T47D (cell line): ENCODE results near the gene FHIT.
"Not testable (repeated sequence)": the region's sequence is repeated elsewhere in the genome, so short reads cannot be mapped to it uniquely, and the experiment has no call there.

ENCODE experiments used
- DNase-seq, 2 experiments: peaks; one replicate each; pipeline versions ENCODE4 v3.0.0 to v3.0.0-alpha.2; 2011 to 2012; ENCODE audit warnings: low read depth in 1 of 2, low spot score in 1 of 2
- JUND ChIP-seq: IDR thresholded peaks from 2 replicates; pipeline ENCODE4 v1.6.1; 2012; ENCODE audit warnings: low read depth
- in situ Hi-C: cut with HindIII; loops from 2 replicates; pipeline ENCODE4 v1.10.0; 2016; ENCODE audit warnings: low sequenced_read_pairs, low pct_unique_long_range_greater_than_20kb

The FHIT gene

DNA sequence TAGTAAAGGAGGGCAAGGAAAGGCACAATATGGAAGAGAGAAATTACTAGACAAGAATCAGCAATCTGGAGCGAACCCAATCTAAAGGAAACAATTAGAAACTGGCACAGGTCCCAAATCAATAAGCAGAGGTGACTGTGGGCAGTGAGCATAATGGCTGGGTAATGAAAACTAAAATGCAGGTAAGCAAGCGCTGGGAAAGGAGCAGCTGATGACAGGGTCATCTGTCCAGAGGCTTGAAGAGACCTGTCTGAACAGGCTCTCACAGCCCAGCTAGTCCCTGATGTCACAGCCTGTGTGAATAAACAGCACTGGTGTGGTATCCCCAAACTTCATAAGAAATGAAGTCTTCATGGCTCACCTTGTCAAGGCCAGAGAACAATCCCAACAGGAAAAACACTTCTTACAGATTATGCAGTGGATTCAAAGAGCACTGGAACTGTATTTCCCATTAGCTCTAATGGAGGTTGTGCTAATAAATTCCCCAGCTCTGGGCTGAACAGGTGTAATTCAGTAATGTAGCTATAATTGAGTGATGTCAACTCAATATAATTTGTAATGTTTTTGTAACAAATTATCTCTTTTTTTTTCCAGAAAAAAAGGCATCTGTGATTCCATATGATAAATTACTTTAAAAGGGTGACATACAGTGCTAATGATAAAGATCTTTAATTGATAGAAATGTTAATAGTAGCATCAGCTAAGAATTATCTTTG is 197.3 kb downstream of the FHIT start:
- peak in 1 of 2 experiments; percentile 30 for DNase-seq
- in situ Hi-C loops, result no loop called here
- TF ChIP-seq JUND, result no peak

DNA sequence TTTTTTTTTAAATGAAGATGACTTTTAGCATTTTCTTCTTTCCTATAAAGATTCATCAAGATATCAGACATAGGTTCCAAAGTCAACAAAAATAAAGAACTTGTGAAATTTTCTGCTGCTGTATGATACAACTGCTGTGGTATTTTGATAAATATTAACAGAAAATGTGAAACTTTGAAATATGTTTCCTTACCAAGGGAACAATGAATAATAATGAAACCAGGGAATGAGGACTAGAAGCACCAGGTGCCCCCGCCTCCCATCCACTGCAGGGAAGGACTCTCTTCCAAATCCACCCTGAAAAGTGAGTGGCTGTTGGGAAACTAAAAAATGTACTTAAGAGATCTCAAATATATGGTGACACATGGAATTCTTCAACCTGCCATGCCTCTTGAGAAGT is 198.4 kb downstream of the FHIT start:
- no peak for DNase-seq
- in situ Hi-C loops, result no loop called here
- no peak for TF ChIP-seq JUND

DNA sequence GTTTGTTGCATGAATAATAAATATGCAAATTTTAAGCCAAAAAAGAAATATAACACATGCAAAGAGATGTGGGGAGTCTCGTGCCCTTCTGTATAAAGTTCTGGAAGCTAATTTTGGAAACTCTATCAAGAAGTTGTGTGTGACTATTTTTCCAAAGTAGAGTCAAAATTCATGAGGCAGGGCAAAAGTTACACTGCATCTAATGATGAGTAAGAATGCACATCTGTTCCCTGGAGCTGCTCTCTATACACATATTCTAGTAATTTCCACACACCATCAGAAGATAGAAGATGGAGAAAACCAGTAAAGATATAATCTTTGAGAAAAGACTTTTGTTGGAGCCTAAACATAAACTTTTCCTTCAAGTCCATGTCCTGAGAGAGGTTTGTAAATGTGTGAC is 199.6 kb downstream of the FHIT start:
- in situ Hi-C loops, result no loop called here
- TF ChIP-seq JUND, result no peak
- DNase-seq, result no peak

DNA sequence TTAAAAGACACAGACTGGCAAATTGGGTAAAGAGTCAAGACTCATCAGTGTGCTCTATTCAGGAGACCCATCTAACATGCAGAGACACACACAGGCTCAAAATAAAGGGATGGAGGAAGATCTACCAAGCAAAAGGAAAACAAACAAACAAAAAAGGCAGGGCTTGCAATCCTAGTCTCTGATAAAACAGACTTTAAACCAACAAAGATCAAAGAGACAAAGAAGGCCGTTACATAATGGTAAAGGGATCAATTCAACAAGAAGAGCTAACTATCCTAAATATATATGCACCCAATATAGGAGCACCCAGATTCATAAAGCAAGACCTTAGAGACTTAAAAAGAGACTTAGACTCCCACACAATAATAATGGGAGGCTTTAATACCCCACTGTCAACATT is 206.1 kb downstream of the FHIT start:
- in situ Hi-C loops, result not testable (repeated sequence)

DNA sequence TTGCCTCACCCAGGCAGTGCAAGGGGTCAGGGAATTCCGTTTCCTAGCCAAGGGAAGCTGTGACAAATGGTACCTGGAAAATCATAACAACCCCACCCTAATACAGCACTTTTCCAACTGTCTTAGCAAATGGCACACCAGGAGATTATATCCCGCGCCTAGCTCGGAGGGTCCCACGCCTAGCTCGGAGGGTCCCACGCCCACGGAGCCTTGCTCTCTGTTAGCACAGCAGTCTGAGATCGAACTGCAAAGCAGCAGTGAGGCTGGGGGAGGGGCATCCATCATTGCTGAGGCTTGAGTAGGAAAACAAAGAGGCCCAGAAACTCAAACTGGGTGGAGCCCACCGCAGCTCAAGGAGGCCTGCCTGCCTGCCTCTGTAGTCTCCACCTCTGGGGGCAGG is 208.1 kb downstream of the FHIT start:
- in situ Hi-C loops, result no loop called here
- no peak for DNase-seq
- no peak for TF ChIP-seq JUND

More for the DNA sequence above, 206.1 kb downstream of the FHIT start:
- DNase-seq, result not testable (repeated sequence)

DNA sequence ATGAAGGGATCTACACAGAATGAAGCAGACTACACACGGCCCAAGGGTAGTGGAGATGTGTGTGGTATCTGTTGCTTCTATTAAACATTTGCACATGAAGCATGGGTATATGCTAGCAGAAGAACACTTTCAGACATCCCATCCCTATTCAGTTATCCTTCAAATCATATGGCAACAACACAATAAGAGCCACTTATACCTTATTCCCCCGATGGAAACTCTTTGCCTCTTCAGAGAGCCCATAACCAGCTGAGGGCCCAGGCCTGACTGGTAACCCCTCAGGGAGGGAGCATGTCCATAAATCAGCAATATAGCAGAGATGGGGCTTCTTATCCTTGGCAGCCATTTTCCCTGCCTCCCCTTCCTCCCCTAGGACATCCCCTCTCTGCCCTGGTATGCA is 210.6 kb downstream of the FHIT start:
- TF ChIP-seq JUND, result no peak
- DNase-seq, result no peak
- in situ Hi-C loops, result no loop called here

DNA sequence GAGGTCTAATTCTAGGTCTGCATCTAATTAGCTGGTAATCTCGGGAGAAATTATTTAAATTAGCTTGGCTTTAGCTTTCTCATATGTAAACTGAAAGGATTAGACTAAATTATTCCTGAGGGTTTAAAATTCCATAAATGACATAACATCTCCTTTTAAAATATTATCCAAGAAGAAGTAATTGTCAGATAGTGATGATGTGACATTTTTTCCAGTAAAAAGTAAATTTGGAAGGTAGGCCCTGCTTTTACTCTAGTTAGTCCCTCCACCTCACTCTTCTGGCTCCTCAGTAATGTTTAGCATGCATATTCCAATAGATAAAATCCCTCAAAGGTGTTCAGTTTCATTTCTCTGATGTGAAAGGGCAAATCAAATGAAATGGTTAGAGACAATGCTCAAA is 215.7 kb downstream of the FHIT start:
- no peak for TF ChIP-seq JUND
- in situ Hi-C loops, result no loop called here
- no peak for DNase-seq

DNA sequence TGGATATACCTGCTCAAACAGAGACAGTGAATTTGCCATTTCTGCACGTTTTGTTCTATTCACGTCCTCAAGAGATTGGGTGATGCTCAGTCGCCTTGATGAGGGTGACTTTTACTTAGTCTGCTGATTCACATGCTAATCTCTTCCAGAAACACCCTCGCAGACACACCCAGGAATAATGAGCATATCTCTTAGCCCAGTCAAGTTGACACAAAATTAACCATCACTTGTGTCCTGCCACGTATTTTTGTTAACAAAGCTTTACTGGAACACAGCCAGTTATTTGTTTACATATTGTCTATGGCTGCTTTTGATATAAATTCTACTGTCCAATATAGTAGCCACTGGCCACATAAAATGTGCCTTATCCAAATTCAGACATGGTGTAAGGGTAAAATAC is 218.3 kb downstream of the FHIT start:
- no peak for TF ChIP-seq JUND
- no peak for DNase-seq
- in situ Hi-C loops, result no loop called here

DNA sequence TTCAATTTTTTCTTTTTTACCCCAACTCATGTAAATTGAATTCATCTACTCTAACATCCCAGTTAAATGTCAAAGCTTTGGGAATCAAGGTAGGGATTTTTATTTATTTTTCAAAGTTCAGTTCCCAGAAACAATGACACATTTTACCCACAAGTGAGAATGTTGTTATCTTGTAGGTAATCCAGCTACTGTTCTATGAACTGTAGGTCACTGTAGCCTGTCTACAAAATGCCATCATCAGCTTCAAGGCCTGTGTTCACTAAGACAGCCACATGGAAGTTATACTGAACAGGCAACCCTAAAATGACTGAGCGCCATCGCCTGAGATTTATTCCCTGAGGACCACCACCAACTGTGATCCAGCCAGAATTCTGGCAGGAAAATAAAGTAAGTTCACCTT is 219.7 kb downstream of the FHIT start:
- no peak for TF ChIP-seq JUND
- in situ Hi-C loops, result no loop called here

DNA sequence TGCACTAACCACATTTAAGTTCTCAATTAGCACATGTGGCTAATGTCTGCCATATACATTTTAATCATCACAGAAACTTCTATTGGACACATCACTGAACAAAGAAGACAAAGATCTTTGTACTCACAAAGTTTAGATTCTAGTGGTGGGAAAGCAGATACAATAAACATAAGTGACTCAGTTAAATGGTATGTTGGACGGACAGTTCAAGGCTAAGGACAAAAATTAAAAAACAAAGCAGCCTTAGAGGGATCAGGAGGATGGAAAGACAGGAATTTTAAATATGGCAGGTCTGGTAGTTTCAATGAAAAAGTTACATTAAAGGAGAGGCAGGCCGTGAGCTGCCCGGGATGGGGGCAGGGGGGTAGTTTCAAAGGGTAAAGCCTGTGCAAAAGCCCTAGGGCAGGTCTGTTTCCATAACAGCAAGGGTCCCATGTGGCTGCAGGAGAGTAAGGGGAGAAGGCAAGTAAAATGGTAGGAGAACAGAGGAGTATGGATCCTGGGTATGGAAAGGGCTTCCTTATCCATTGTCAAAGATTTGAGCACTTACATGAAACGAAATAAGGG is 220.7 kb downstream of the FHIT start:
- DNase-seq, result no peak
- TF ChIP-seq JUND, result no peak
- in situ Hi-C loops, result no loop called here

More for the DNA sequence above, 219.7 kb downstream of the FHIT start:
- no peak for DNase-seq

DNA sequence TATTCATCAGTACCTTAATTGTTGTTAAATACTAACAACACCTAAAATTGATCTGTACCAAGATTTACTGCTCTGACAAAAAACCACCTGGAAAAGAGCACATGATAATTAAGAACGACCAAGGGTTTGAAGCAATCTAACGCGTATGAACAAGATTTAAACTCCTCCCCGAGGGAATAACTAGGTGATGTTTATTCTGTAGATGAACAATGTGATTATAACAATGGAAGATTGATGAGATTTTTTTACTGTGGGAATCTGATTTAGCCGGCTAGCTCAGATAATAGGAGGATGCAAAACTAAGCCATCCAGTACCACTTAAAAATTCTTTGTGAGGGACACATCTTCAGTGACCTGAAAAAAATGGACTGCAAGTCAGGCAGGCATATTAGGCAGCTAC is 222.1 kb downstream of the FHIT start:
- no peak for TF ChIP-seq JUND
- DNase-seq, result no peak
- in situ Hi-C loops, result no loop called here

DNA sequence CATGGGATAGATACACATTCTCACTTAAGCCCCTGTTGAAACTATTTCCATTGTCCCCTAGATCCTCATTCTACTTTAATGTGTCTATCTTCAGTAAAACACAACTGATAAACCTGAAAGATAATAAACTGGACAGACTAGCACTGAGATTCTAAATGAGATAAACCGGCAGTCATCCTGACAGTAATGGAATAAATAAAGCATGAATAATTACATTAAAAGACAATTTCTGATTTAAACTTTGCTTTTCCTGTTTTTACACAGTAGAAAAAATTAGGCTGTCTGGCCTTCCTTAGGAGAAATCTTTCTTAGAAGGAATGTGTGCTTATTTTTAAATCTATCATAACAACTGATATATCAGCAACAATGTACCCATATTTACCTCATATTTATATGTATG is 232.4 kb downstream of the FHIT start:
- TF ChIP-seq JUND, result no peak
- in situ Hi-C loops, result no loop called here
- no peak for DNase-seq

DNA sequence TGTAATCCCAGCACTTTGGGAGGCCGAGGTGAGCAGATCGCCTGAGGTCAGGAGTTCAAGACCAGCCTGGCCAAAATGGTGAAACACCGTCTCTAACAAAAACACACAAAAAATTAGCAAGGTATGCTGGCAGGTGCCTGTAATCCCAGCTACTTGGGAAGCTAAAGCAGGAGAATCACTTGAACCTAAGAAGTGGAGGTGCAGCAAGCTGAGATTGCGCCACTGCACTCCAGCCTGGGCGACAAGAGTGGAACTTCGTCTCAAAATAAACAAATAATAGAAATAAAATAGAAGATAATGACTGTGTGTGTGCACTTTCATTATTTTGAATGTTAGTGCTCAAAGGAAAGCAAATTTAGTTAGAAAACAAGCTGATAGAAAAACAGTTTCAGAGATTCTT is 234.2 kb downstream of the FHIT start:
- DNase-seq, in situ Hi-C loops: not testable (repeated sequence)

DNA sequence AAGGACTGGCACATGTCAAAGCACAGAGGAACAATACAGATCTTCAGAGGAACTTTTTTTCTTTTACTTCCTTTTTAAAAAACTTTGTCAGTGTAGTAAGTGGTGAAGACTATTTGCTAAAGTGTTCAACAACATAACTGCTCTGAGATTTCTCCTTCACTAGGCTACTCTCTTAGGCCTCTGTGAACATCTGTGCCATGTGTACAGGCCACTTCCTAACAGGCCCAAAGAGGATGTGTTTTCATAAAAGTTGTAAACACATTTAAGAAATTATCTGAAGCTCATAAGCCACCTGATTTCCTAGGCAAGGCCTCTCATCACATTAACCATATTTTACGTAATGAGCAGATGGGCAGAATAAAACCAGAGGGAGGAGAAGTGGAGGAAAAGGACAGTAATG is 235.4 kb downstream of the FHIT start:
- DNase-seq, result no peak
- TF ChIP-seq JUND, result no peak
- in situ Hi-C loops, result no loop called here
